Measurements from ENCODE around the gene FAM83F.
"Not testable (repeated sequence)": the region's sequence is repeated elsewhere in the genome, so short reads cannot be mapped to it uniquely, and the experiment has no call there.

The FAM83F gene

DNA sequence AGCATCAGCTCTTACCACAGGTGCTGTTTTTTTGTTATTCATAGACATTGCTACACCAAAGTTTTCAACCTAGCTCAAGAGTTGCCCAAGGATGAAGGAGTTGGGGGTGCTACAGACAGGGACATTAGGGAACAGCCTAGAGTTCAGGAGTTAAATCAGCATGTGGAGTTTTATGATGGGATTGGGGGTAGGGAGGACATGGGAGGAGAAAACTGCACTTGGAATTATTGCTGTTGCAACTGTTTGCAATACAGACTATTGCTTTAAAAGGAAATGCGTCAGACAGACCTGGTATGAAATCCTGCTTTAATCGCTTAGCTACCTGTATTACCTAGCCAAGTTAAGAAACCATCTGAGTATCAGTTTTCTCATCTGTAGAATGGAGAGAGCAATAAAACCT is 28.3 kb upstream of the FAM83F start:
- DNase-seq = no peak

DNA sequence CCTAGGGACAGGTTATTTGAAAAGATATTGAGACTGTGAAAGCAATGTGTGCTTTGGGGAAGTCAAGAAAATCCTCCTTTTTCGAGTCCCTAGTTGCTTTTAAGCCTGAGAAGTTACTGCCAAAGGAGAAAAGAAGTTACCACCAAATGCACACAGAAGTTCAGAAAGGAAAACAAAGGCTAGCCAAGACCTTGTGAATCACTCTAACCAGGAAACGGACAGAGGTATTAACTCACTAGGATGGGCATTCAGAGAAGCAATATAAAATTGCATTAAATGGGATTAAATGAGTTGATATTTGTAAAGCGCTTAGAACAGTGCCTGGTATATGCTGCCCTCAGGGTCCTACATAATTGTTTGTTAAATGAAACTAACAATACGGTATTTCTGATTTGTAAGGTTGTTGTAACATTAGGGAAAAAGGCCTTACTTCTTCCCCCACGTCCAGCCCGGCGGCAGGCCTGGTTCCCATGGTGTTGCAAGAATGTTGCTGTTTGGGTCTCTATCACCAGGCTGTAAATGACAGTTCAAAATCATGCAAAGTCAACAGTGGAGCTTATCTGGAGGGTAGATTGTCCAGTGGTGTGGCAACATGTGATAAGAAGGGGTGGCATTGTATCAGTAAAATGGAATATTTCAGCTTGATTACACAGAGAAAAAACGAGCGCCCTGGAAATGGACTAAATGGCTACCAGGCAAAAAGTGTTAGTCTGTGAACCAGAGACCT is 27.5 kb upstream of the FAM83F start:
- DNase-seq = no peak

DNA sequence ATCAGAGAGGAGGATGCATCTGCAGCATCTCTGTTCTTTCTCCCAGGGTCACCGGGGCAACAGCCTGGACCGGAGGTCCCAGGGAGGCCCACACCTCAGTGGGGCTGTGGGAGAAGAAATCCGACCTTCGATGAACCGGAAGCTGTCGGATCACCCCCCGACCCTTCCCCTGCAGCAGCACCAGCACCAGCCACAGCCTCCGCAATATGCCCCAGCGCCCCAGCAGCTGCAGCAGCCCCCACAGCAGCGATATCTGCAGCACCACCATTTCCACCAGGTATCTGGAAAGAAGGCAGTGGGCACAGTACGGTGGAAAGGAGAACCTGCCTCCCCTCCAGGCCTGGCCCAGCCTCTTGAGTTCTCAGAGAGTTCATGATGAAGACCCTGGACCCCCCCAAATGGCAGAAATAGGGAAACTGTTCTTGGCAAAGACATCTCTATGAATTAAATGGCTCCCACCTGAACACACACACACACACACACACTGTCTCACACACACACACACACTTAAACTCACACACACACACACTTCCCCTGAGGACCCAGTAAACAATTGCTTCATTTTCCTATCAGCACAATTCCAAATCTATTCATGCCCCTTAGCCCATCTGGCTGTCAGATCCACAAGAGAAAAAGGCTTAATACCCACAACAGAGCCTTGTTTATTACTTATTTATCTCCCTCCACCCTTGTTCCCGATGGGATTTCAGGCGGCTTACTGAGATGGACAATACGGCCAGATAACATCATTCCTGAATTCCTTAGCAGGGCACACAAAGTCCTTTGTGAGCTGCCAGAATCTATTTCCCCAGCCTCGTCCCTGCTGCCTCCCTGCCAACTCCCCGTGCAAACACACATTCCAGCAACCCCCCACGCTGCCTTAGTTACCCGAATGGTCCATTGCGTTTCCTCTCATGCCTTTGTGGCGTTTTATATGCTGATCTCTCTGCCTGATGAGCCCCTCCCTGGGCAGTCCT is 26.5 kb upstream of the FAM83F start:
- no peak for DNase-seq

DNA sequence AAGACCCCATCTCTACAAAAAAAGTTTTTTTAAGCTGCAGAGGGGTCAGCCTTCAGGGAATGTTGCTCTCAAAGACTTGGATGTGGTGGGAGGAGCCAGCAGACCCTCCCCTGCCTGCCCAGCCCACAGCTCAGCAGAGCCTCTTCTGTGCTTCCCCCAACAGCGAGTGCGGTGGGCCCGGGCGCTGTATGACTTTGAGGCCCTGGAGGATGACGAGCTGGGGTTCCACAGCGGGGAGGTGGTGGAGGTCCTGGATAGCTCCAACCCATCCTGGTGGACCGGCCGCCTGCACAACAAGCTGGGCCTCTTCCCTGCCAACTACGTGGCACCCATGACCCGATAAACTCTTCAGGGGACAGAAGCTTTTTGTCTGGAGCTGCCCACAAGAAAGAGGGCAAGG is 24.0 kb upstream of the FAM83F start:
- no peak for DNase-seq

DNA sequence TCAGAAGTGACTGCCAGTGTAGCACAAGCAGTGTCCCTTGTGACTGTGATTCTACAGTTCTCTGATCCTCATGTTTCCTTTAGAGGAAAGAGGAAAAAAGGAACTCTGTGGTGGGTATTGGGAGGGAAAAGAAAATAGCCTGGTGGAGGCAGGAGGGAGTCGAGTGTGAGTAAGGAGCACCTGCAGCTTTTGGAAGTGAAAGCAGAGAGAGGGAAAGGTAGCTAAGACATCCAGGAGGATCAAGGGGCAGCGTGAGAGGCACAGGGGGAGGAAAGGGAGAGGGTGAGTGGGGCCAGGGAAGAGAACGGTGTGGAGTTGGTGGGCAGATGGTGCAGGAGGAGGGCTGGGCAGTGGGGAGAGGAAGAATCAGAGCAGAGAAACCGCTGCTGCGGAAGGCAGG is 22.1 kb upstream of the FAM83F start:
- DNase-seq = no peak

DNA sequence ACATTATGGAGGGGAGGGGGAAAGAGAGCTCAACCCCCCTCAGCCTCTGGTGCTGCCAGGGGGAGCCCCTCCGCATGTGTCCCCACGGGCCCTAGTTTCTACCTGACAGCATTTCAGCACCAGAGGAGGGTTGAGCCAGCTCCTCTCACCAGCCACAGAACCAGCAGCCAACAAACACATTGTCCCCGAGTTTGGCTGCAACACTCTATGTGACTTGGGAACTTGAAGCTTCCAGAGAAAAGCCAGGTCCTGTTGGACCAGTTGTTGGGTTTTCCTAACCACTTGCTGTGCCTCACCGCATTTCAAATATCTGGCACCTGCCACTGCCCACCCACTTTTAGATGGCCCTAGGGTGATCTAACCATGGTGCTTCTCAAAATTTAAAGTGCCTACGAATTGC is 21.1 kb upstream of the FAM83F start:
- DNase-seq = no peak

DNA sequence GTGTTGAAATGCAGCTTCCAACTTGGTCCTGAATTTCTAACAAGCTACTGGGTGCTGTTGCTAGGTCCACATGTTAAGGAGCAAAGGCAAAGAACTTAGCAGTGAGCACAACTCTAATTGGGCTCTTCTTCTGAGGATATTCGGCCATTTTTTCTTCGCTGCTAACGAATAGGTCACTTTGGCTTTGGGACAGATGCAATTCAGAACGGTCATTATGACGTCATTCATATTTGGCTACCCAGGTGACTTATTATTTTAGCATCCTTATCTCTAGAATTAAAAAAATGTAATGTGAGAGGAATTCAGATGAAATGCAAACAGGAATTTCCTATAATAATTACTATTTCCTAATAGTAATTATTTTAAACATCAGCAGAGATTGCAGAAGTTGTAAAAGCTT is 20.7 kb upstream of the FAM83F start:
- no peak for DNase-seq

DNA sequence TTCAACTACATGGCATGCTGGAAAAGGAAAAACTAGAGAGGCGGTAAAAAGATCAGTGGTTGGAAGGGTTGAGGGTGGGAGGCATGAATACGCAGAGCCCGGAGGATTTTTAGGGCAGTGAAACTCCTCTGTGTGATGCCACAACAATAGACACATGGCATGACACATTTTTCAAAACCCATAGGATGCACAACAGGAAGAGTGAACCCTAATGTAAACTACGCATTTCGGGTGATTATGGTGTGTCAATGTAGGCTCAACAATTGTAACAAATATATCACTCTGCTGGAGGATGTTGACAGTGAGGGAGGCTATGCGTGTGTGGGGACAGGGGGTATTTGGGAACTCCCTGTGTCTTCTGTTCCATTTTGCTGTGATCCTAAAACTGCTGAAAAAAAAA is 15.7 kb upstream of the FAM83F start:
- no peak for DNase-seq

DNA sequence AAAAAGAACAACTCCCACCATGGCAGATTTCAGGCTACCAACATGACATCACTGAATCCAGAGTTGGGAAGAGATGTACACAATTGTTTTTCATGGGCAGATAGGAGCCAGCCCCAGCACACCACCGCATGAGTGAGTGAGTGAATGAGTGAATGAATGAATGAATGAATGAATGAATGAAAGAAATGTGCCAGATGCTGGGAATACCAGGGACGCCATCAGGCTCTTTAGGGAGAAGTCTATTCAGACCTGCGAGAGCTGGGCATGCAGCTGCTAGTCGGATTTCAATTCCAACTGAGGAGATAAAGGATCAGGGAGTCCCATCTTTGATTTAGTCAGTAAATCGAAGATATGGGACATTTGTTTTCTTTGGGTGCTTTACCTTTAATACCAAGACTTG is 15.3 kb upstream of the FAM83F start:
- DNase-seq = no peak

DNA sequence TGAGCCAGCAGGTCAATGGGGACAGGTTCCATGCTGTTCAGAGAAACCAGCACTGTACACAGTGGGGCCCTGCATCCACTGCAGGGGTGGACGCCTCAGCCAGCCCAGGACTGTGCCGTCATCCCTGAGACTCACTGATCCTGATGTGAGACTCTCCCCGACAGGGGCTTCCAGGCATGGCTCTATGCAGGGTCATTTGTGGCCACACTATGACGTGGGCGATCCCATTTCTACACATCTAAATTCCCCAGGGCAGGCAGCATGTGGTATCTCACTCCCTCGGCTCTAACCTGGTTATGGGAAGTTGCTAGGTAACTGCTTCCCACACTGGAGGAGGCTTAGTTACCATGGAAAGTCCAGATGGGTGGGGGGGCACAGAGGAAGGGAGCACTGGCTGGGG is 14.2 kb upstream of the FAM83F start:
- DNase-seq = no peak

DNA sequence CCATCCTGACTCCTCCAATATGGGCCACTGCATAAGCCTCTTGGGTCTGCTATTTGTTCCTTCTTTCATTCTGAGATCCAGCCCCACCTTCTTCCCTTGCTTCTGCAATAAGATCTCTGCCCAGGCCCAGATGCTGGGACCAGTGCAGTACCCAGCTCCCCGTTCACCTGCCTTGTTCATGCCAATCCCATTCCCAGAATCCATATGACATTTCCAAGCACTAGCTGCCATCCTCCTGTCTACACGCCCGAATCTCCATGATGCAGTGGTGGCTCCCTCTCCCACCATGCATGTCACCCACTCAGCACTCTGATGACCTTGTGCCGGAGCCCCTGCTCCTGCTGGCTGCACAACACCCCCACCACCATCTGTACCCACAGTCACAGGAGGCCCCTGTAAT is 11.4 kb upstream of the FAM83F start:
- DNase-seq = no peak

DNA sequence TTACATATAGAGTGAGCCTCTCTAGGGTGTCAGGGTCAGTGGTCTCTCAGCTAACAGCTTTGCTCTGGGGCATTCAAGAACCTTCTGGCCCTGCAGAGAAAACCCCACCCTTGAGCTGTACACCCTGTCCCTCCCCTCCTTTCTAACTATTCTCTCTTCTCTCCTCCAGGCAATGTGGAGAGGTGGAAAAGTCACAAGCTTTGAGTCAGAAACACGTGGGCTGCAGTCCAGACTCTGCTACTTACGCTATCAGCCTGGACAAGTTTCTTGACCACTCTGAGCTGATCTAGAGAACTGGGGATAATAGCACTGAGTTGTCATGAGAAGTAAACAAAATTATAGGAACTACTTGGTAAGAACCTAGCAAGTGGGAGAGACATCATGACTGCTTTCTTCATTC is 10.7 kb upstream of the FAM83F start:
- no peak for DNase-seq

DNA sequence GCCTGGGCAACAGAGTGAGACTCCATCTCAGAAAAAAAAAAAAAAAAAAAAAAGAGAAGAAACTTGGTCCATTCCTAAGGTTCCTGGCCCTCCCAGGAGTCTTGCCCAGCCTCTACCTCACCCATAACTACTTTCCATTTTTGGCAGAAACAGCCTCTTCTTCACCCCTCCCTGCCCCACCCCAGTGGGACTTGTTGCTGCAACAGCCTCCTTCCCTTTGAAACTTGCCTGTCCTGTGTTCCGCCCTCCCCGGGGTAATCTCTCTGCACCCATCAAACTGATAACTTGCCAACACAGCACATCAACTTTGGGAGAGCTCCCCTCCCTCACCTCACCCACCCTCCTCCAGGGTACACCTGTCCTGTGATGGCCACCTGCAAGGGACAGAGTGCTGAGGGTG is 10.0 kb upstream of the FAM83F start:
- no peak for DNase-seq

DNA sequence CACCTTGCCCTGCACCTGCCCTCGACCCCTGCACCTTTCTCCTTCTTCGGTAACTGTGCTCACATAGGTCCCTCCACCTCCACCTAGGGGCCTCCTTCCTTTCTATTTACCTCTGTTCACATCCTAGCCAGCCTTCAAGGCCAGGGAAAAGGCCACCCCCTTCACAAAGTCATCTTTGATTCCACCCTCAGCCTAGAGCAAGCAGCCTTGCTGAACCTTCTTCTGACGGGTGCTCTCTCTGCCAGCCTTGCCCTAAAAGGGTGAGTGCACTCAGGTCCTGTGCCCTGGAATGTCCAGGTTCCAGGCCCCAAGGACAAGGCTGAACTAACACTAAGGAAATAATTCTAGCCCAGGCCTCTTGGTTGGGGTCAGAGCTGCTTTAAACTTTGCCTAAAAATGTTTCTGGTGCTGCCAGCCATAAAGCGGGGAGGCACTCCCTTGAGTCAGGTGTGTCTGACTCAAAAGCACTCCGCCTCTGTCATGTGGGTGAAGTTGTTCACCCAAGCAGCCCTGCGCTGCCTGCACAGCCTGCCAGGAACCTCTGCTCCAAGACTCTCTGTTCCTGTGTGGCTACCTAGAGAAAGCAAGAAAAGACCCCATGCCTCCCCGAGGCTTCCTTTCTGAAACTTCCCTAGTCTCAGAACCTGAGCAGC is 9.2 kb upstream of the FAM83F start:
- DNase-seq = peak; percentile 32

DNA sequence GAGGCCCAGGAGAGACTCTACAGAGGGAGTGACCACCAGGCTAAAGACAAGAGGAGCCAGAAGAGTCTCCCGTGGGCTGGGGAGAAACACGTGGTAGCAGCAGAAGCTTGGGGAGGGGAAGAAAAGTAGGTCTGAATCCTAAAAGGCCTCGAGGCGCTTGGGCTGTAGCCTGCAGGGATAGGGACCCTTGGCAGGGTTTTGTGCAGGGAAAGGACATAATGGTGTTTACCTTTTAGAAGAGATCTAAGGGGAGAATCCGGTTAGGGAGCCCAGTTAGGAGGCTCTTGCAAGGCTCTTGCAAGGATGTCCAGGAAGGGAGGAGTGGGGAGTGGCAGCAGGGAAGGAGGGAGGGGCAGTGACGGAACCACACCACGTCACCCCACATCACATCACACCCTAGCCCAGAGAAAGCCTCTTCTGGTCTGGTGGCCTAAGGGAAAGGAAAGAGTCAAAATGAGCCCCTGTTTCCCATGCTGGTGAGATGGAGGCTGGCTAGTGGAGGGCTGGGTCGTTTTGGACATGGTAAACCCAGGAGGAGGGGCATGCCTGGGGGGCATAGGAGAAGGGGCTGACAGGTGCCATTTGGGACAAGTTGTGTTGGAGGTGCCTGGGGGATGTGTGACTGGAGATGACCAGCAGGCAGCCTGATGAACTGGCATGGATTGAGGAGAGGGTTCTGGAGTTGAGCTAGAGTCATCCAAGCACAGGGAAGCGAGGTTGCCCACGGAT is 6.2 kb upstream of the FAM83F start:
- no peak for DNase-seq

DNA sequence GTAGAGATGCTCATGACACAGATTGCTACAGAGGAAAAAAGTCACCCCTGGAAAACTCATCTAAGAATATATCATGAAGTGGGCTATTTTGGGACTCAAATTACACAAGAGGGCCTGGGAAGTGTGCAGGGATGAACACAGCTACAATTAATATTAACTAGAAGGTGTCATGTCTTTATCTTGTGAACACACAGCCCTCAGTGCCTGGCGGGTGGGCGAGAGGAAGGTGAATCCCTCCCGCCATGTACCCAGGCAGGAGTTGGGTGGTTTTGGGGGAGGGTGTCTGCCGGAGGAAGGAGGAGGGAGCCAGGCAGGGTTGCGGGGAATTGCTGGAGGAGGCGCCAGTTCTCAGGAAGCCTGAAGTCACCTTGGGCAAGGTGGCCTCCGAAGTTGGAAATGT is 5.1 kb upstream of the FAM83F start:
- no peak for DNase-seq

DNA sequence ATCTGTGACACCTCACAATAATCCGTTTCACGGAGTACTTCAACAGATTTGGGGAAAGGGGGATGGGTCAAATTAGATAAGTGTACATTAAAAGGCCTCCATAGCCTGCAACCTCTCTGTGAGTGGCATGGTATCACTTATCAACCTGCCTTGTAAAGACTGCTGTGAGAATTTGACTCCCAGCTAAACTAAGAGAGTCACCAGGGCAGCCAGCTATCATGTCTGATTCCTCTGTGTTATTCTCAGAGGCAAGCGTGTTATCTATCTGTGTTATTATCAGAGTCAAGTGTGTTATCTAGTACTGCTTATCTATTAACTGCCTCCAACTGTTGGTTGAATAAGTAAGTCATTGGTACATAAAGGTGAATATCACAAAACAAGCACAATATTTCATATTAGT is 4.1 kb upstream of the FAM83F start:
- no peak for DNase-seq

DNA sequence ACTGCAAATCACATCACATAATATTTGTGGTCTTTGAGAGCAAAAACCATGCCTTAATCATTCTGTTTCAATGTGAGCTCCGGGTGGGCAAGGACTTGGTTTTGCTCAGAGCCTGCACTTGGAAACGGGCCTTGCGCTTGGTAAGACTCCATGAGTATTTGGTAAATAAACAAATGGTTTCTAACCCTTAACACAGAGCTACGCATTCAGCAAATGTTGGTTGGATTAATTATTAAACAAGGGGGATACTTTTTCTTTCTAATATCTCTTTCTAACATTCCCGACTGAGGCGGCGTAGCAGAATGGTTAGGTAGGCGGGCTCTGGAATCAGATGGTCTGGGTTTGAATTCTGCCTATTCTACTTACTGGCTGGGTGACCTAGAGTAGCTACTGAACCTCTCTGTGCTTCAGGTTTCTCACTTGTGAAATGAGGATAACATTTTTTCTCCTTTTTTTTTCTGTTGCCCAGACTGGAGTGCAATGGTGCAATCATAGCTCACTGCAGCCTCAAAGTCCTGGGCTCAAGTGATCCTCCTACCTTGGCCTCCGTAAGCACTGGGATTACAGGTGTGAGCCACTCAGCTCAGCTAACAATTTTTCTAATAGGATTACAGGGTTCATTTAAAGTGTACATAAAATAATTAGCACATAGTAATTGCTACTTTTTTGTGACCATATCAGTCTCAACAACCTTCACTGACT is 3.4 kb upstream of the FAM83F start:
- no peak for DNase-seq

DNA sequence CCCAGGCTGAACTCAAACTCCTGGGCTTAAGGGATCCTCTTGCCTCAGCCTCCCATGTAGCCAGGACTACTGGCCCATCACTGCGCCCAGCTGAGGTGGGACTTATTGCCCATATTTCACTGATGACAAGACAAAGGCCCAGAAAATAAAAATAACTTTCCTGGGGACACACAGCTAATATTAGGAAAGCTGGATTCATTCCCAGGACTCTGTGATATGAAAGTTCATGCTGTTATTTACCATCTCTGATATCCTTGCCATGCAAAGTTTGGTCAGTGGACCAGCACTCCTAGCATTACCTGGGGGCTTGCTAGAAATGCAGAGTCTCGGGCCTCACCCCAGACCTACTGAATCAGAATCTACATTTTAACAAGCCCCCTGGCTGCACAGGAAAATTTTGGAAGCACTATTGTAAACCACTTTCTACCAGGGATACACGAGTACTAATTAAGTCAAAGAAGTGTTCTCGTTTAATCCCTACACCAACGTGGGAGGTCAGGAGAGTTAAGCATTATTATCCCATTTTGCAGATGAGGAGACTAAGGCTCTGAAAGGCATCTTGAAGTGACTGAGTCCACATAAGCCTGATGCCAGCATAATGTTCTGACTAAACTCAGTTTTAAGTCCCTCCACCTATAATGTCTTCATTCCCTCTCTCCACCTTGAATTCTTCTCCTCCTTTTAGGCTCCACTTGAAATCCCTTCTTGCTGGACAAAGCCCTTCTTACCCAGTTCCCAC is 2.5 kb upstream of the FAM83F start:
- DNase-seq = no peak

DNA sequence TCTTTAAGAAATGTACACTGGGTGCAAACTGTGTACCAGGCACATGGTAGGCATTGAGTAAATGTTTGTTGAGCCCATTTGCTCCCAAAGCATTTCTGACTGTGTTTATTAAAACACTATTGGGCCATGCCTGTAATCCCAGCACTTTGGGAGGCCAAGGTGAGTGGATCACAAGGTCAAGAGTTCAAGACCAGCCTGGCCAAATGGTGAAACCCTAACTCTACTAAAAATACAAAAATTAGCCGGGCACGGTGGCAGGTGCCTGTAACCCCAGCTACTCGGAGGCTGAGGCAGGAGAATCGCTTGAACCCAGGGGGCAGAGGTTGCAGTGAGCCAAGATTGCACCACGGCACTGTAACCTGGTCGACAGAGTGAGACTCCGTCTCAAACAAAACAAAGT is 1.9 kb upstream of the FAM83F start:
- DNase-seq = not testable (repeated sequence)

DNA sequence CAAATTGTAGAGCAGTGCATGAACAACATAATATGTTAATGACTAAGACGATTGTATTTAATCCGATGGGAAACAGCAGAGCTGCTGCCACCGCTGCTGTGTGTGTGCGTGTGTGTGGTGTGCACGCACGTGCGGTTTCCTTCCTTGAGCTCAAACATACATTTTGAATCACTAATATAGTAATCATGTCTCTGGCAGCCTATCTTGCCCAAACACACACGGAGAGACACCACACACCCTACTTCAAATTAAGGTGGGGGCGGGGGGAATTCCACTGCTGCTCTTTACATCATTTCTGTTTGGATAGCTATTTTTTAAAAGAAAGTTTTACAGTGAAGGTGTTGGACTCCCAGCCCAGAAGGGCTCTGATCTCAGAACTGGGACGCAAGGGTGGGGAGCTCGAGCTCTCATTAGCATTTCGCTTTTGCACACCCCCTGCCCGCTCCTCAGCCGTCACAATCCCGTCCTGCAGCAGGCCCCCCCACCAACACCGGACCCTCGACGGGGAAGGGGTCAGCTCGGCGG is 651 bp upstream of the FAM83F start:
- peak; percentile 59 for DNase-seq
